GM12865 (cell line): ENCODE results near the gene DCUN1D1.

Experiments used
- DNase-seq: peaks from one replicate; pipeline ENCODE4 v3.0.0; 2010; ENCODE audit warnings: low read depth
- H3K4me3 ChIP-seq: 2 replicates; pipeline ENCODE4 v1.5.1; 2011; ENCODE audit warnings: mild to moderate bottlenecking, low read depth, low read length, control low read depth
- TF ChIP-seq, protein P1 (sequence below): IDR thresholded peaks from 2 replicates; pipeline ENCODE4 v1.5.1; 2011; ENCODE audit warnings: low read length, control low read depth, low read depth, inconsistent platforms; ENCODE audit not compliant: insufficient read depth; ENCODE audit errors: missing control alignments

DCUN1D1 gene

DNA sequence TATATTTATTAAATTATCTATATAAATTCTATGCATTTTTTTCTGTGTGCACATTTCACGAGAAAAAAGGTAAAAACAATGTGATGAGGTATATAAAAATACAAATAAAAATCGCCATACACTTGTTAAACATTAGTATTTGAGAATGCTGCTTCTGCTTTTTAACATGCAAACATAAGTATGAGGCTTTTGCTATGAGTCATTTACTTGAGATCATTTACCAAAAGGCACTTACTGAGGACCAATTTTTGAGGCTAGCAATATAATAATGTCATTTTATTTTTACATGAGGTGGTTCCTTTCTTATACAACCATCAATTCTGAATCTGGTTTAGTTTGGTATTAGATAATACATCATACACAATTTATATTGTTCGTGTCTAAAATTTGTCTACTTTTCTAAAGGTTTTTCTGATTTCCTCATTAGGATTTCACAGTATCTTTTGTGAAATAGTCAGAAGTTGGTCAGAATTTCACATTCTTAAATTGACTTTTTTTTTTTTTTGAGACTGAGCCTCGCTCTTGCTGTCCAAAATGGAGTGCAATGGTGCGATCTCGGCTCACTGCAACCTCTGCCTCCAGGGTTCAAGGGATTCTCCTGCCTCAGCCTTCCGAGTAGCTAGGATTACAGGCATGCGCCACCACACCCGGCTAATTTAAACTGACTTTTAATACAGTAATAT lies 25.6 kb downstream of the DCUN1D1 start:
- peak; percentile 14 for DNase-seq
- TF ChIP-seq, protein P1, sequence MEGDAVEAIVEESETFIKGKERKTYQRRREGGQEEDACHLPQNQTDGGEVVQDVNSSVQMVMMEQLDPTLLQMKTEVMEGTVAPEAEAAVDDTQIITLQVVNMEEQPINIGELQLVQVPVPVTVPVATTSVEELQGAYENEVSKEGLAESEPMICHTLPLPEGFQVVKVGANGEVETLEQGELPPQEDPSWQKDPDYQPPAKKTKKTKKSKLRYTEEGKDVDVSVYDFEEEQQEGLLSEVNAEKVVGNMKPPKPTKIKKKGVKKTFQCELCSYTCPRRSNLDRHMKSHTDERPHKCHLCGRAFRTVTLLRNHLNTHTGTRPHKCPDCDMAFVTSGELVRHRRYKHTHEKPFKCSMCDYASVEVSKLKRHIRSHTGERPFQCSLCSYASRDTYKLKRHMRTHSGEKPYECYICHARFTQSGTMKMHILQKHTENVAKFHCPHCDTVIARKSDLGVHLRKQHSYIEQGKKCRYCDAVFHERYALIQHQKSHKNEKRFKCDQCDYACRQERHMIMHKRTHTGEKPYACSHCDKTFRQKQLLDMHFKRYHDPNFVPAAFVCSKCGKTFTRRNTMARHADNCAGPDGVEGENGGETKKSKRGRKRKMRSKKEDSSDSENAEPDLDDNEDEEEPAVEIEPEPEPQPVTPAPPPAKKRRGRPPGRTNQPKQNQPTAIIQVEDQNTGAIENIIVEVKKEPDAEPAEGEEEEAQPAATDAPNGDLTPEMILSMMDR: no peak

DNA sequence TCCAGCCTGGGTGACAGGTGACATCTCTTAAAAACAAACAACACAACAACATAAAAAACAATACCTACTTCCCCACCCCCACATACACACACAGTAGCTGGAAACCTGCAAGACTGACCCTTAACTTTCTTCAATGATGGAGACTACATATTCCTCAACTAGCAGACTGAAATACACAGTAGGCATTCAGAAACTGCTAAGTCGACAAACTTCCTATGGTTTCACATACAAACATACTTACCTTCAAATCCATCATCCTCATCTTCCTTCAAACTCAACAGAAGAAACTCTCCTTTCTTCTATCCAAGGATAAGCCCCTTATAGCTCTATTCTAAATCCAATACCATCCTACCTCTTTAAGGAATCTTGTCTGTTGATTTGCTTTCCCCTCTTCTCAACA lies 30.6 kb downstream of the DCUN1D1 start:
- TF ChIP-seq, protein P1: no peak
- DNase-seq: no peak
- no peak overlapping the region for H3K4me3 ChIP-seq

More for the DNA sequence above, 25.6 kb downstream of the DCUN1D1 start:
- H3K4me3 ChIP-seq: no peak overlapping the region

DNA sequence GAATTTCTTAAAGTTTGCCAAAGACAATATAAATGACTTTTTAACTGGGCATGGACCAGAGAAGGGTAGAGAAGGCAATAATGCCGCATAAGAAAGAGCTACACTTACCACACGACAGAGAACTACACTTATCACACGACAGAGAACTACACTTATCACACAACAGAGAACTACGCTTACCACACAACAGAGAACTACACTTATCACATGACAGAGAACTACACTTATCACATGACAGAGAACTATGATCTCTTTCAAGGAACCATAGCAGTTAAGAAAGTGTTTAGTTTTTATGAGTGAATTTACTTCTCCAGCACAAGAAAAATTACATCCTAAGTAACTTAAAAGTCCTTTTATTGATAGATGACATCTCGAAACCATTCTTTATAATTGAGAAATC lies 32.0 kb downstream of the DCUN1D1 start:
- no peak overlapping the region for H3K4me3 ChIP-seq
- TF ChIP-seq, protein P1: no peak
- no peak for DNase-seq

DNA sequence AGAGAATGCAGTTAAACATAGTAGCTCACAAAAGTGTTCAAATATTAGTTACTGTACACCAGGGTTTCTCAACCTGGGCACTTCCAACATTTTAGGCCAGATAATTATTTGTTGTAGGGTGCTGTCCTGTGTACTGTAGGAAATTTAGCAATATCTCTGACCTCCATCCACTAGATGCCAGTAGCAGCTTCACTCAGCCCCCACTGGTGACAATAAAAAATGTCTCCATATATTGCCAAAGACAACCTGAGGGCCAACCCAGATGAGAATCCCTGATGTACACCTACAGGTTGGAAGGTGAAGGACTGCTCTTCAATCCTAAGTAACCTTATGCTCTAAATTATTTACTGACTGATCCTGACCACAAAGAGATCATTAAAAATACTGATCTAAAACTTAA lies 32.5 kb downstream of the DCUN1D1 start:
- peak; percentile 23 for DNase-seq
- TF ChIP-seq, protein P1: peak; percentile 12
- H3K4me3 ChIP-seq: no peak overlapping the region

DNA sequence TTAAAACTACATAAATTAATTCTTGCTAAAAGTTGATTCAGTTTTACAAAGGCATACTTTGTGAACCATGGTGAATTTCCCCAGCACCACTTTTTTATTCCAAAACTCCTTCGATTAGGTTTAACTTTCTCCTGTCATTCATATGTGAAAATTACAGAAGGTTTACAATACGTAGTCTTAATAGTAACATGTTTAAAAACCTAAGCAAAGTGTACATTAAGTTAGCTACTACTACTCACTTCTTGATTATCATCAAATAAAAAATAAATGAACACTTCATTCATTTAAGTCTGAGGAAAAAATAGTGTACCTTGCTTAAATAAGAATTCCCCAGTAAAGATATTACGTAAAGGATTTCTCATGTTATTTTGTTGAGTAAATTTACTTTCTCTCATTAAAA lies 38.6 kb downstream of the DCUN1D1 start:
- no peak overlapping the region for H3K4me3 ChIP-seq
- DNase-seq: no peak
- TF ChIP-seq, protein P1: no peak

DNA sequence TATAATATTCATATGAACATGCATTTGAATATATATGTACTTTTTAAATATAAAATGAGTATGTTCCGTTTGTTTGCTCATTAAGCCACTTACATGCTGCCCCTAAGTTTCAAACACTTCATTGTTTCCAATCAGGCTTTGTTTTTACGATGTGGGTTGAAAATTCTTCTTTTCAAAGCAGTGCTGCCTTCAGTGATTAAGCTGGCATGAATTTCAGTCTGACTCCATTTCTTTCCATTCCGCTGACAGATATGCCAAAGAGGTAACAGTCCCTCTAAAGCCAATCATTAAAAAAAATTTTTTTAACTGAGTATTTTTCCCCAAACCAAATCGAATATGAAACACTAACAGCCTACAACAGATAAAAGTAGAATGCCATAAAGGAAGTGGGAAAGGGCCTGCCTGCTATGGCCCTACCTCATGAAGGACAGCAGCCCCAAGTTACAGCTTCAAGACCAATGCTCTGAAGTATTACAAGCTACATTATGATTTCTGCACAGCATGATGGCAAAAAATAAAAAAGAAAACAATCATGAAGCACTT lies 40.0 kb downstream of the DCUN1D1 start:
- TF ChIP-seq, protein P1: no peak
- no peak for DNase-seq

More for the DNA sequence above, 40.0 kb downstream of the DCUN1D1 start:
- no peak overlapping the region for H3K4me3 ChIP-seq
